Measurements from ENCODE around the gene TMEM37.

Gene TMEM37

DNA sequence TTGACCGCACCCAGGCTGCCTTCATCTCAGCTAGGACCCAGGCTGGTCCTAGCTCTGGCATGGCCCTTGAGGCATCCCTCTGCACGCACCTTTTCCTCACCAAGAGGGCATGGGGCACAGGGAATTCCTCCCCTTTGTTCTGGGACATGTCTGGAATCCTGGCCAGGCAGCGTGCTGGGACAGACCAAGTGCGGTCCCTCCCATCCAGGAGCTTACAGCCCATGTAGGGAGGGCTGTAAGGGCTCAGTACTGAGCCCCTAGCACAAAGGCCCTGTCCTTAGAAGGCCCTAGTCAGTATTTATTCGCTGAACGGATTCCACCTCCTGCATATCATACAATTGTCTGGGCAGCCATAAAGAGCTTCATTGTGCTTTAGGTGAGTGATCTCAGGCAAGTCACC is 3.0 kb downstream of the TMEM37 start:
- H3K36me3 ChIP-seq (ENCODE audit: control insufficient read depth, insufficient read depth, low read length) = no peaks in the 10 kb centered on the region
- H3K27me3 ChIP-seq (ENCODE audit: control insufficient read depth, insufficient read depth, low read length, poor library complexity, severe bottlenecking) = peaks cover 22% of the 10 kb centered on the region
- no peaks in the 10 kb centered on the region for H3K9me3 ChIP-seq (ENCODE audit: control insufficient read depth, low read length)
- WGBS, 2 experiments = 60 to 64% methylated on average over 6 of the region's 6 CpGs
- no peak overlapping the region for H3K27ac ChIP-seq (ENCODE audit: insufficient read depth, low read depth, low read length, poor library complexity, severe bottlenecking)
- H3K4me3 ChIP-seq (ENCODE audit: insufficient read depth, low read depth, low read length) = no peak overlapping the region
- peaks cover 14% of the 10 kb centered on the region for H3K4me1 ChIP-seq (ENCODE audit: control insufficient read depth, insufficient read depth, low read length)

DNA sequence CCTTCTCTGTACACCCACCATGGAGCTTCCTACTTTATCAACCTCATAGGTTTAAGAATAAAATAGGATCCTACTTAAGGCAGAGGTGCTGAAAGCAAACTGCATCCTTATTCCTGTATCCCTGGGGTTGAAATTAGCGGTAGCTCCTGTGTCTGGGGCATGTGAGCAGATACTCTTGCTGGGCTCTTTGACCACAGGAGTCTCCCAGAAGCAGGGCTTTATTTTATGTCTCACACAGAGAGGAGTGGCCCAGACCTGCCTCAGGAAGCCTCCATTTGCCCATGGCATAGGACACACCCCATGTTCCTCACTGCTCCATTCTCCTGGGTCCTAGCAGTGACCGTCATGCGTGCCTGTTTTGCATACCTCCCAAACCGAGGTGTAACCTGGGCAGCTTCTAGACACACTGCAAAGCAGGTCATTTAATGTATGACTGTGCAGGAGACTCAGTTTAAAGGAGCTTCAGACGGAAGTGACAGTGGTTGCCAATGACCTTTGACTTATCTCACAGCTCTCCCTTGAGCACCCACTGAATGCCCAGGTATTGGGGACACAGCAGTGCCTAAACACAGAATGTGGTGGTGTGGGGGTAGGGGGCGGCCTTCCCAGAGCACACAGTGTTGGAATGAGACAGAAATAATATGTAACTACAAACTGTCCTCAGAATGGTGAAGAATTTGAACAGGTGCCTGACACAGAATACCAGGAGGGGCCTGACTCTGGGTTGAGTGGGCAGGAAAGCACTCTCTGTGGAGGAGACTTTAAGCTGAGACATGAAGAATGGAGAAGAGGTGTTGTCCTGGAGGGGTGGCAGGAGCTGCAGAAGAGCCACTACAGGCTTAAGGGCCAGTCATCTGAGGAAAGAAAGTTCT is 3.7 kb downstream of the TMEM37 start:
- Histone ChIP-seq H3K27ac (ENCODE audit: insufficient read depth, low read depth, low read length, poor library complexity, severe bottlenecking) (no peak overlapping the region), H3K4me3 (ENCODE audit: insufficient read depth, low read depth, low read length) (no peak overlapping the region), H3K27me3 (ENCODE audit: control insufficient read depth, insufficient read depth, low read length, poor library complexity, severe bottlenecking) (peaks cover 21% of the 10 kb centered on the region), H3K4me1 (ENCODE audit: control insufficient read depth, insufficient read depth, low read length) (peaks cover 12% of the 10 kb centered on the region), H3K36me3 (ENCODE audit: control insufficient read depth, insufficient read depth, low read length) (no peaks in the 10 kb centered on the region), H3K9me3 (ENCODE audit: control insufficient read depth, low read length) (no peaks in the 10 kb centered on the region)
- WGBS, 2 experiments = 87 to 92% methylated on average over 6 of the region's 6 CpGs

DNA sequence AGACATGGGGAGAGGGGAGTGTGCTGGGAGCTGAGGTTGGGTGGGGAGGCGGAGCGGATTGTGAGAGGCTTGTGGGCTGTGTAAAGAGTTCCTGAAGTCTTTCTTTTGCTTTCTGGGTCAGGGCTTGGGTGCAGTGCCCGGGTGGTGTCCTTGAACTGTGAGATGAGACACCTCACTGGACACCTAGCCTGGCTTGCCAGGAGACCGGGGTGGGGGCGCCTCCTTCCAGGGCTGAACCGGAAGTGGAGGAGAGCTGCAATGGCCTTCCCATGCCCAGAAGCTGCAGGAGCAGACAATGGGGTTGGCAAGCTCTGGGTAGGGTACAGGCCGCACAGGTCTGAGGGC is 4.3 kb downstream of the TMEM37 start:
- H3K4me1 ChIP-seq (ENCODE audit: control insufficient read depth, insufficient read depth, low read length) = peaks cover 7% of the 10 kb centered on the region
- no peaks in the 10 kb centered on the region for H3K9me3 ChIP-seq (ENCODE audit: control insufficient read depth, low read length)
- no peaks in the 10 kb centered on the region for H3K36me3 ChIP-seq (ENCODE audit: control insufficient read depth, insufficient read depth, low read length)
- peaks cover 21% of the 10 kb centered on the region for H3K27me3 ChIP-seq (ENCODE audit: control insufficient read depth, insufficient read depth, low read length, poor library complexity, severe bottlenecking)
- WGBS, 2 experiments = 88 to 91% methylated on average over 7 of the region's 7 CpGs
- no peak overlapping the region for H3K4me3 ChIP-seq (ENCODE audit: insufficient read depth, low read depth, low read length)
- H3K27ac ChIP-seq (ENCODE audit: insufficient read depth, low read depth, low read length, poor library complexity, severe bottlenecking) = no peak overlapping the region

DNA sequence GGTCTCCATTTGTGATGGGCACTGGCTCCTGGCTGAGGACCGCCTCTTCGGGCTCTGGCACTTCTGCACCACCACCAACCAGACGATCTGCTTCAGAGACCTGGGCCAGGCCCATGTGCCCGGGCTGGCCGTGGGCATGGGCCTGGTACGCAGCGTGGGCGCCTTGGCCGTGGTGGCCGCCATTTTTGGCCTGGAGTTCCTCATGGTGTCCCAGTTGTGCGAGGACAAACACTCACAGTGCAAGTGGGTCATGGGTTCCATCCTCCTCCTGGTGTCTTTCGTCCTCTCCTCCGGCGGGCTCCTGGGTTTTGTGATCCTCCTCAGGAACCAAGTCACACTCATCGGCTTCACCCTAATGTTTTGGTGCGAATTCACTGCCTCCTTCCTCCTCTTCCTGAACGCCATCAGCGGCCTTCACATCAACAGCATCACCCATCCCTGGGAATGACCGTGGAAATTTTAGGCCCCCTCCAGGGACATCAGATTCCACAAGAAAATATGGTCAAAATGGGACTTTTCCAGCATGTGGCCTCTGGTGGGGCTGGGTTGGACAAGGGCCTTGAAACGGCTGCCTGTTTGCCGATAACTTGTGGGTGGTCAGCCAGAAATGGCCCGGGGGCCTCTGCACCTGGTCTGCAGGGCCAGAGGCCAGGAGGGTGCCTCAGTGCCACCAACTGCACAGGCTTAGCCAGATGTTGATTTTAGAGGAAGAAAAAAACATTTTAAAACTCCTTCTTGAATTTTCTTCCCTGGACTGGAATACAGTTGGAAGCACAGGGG is 5.5 kb downstream of the TMEM37 start:
- Histone ChIP-seq H3K9me3 (ENCODE audit: control insufficient read depth, low read length) (no peaks in the 10 kb centered on the region), H3K4me1 (ENCODE audit: control insufficient read depth, insufficient read depth, low read length) (peaks cover 2% of the 10 kb centered on the region), H3K27ac (ENCODE audit: insufficient read depth, low read depth, low read length, poor library complexity, severe bottlenecking) (no peak overlapping the region), H3K27me3 (ENCODE audit: control insufficient read depth, insufficient read depth, low read length, poor library complexity, severe bottlenecking) (peaks cover 14% of the 10 kb centered on the region), H3K36me3 (ENCODE audit: control insufficient read depth, insufficient read depth, low read length) (no peaks in the 10 kb centered on the region), H3K4me3 (ENCODE audit: insufficient read depth, low read depth, low read length) (no peak overlapping the region)
- WGBS, 2 experiments = 94 to 95% methylated on average over 22 of the region's 22 CpGs

DNA sequence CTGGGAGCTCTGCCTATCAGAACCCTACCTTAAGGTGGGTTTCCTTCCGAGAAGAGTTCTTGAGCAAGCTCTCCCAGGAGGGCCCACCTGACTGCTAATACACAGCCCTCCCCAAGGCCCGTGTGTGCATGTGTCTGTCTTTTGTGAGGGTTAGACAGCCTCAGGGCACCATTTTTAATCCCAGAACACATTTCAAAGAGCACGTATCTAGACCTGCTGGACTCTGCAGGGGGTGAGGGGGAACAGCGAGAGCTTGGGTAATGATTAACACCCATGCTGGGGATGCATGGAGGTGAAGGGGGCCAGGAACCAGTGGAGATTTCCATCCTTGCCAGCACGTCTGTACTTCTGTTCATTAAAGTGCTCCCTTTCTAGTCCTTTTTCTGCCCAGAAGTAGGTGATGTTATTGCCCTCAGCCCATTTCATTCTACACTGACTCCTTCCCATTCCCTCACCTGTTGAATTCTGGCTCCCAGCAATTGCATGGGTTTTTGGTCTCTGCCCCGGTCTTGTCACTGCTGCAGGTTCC is 6.5 kb downstream of the TMEM37 start:
- Histone ChIP-seq H3K27ac (ENCODE audit: insufficient read depth, low read depth, low read length, poor library complexity, severe bottlenecking) (no peak overlapping the region), H3K36me3 (ENCODE audit: control insufficient read depth, insufficient read depth, low read length) (no peaks in the 10 kb centered on the region), H3K9me3 (ENCODE audit: control insufficient read depth, low read length) (no peaks in the 10 kb centered on the region), H3K4me3 (ENCODE audit: insufficient read depth, low read depth, low read length) (no peak overlapping the region), H3K4me1 (ENCODE audit: control insufficient read depth, insufficient read depth, low read length) (no peaks in the 10 kb centered on the region), H3K27me3 (ENCODE audit: control insufficient read depth, insufficient read depth, low read length, poor library complexity, severe bottlenecking) (peaks cover 4% of the 10 kb centered on the region)
- 89 to 94% methylated on average over 6 of the region's 6 CpGs for WGBS, 2 experiments

DNA sequence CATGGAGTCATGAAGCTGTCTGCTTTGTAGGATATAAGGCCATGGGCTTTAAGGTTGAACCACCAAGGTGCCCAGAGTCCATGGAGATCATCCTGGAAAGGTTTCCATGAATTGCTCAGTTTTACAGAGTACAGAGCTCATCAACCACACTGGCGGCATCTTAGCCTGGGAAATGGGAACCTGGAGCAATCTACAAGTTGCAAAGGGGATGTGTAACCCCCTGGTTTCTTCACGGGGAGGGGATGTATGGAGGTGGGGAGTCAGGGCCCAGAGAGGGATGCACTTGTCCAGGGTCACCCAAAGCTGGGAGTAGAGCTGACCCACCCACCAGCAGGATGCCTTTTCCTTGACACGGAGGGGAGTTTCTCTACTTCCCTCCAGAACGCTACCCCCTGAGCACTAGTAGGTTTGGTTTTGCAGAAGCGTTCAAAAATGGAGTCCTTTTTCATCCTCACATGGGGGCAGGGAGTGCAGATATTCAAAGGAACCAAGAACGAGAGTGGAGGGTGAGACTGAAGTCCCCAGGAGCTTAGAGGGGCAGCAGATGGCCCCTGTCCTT is 7.2 kb downstream of the TMEM37 start:
- Histone ChIP-seq H3K4me1 (ENCODE audit: control insufficient read depth, insufficient read depth, low read length) (no peaks in the 10 kb centered on the region), H3K4me3 (ENCODE audit: insufficient read depth, low read depth, low read length) (no peak overlapping the region), H3K27me3 (ENCODE audit: control insufficient read depth, insufficient read depth, low read length, poor library complexity, severe bottlenecking) (no peaks in the 10 kb centered on the region), H3K27ac (ENCODE audit: insufficient read depth, low read depth, low read length, poor library complexity, severe bottlenecking) (no peak overlapping the region), H3K36me3 (ENCODE audit: control insufficient read depth, insufficient read depth, low read length) (no peaks in the 10 kb centered on the region), H3K9me3 (ENCODE audit: control insufficient read depth, low read length) (no peaks in the 10 kb centered on the region)
- 93 to 94% methylated on average over 6 of the region's 6 CpGs for WGBS, 2 experiments

DNA sequence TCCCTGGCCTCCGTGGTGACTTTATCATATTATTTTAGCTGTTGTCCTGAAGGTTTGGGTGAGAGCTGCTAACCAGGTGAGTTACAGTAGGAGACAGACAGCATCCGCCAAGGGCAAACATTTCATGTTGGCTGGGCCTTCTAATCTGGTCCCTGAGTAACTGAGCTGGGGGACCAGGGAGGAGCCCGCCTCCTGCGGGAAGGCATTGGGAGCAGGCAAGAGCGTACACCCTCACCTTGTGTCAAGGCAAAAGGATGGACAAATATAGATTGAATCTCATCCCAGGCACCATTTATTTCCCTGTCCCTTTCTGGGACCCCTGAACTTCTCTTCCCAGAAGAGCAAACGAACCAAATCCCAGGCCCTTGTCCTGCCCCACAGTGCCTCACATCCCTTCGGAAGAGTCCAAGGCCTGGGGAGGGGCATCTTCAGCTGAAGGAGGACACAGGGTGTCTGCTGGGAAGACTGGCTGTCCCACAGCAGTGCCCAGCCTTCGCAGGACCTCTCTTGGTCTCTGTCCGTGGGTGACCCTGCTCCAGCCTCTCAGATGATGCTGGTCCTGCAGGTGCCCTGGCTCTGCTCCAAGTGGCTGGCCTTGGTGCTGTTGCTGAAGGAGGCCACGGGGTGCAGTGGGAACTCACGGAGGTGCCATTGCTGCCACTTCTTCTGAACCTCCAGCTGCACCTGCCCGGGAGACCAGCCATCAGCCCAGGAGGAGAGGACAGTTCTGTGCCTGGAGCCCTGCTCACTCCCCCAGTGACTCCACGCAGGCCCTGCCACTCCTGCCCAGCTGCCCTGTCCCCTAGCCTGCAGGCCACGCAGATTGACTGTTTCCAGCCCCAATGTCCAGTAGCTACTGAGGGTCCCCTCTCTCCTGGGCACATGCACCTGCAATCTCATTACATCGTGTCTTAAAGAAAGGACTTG is 8.2 kb downstream of the TMEM37 start:
- WGBS, 2 experiments = 91% methylated on average over 15 of the region's 15 CpGs
- no peaks in the 10 kb centered on the region for H3K27me3 ChIP-seq (ENCODE audit: control insufficient read depth, insufficient read depth, low read length, poor library complexity, severe bottlenecking)
- no peak overlapping the region for H3K4me3 ChIP-seq (ENCODE audit: insufficient read depth, low read depth, low read length)
- H3K4me1 ChIP-seq (ENCODE audit: control insufficient read depth, insufficient read depth, low read length) = no peaks in the 10 kb centered on the region
- no peaks in the 10 kb centered on the region for H3K9me3 ChIP-seq (ENCODE audit: control insufficient read depth, low read length)
- no peak overlapping the region for H3K27ac ChIP-seq (ENCODE audit: insufficient read depth, low read depth, low read length, poor library complexity, severe bottlenecking)
- no peaks in the 10 kb centered on the region for H3K36me3 ChIP-seq (ENCODE audit: control insufficient read depth, insufficient read depth, low read length)

DNA sequence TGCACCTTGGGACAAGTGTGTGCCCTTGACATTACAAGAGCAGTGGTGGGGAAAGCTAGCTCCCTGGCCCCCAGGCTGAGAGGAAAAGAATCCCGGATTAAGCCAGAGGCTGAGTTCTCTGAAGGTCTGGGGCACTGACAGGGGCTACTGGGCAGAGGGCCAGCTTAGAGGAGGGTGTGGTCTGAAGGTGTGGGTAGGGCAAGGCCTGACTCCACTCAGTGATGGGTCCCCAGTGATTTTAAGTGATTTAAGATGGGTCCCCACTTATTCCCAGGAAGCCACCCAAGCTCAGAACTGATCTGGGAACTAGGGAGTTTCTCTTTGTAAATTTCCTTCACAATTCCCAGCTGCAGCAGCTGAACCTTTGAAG is 8.8 kb downstream of the TMEM37 start:
- H3K27me3 ChIP-seq (ENCODE audit: control insufficient read depth, insufficient read depth, low read length, poor library complexity, severe bottlenecking) = no peaks in the 10 kb centered on the region
- WGBS, 2 experiments = 92 to 94% methylated on average over 1 of the region's 1 CpG
- H3K4me1 ChIP-seq (ENCODE audit: control insufficient read depth, insufficient read depth, low read length) = no peaks in the 10 kb centered on the region
- no peaks in the 10 kb centered on the region for H3K36me3 ChIP-seq (ENCODE audit: control insufficient read depth, insufficient read depth, low read length)
- no peak overlapping the region for H3K27ac ChIP-seq (ENCODE audit: insufficient read depth, low read depth, low read length, poor library complexity, severe bottlenecking)
- H3K4me3 ChIP-seq (ENCODE audit: insufficient read depth, low read depth, low read length) = no peak overlapping the region
- no peaks in the 10 kb centered on the region for H3K9me3 ChIP-seq (ENCODE audit: control insufficient read depth, low read length)

DNA sequence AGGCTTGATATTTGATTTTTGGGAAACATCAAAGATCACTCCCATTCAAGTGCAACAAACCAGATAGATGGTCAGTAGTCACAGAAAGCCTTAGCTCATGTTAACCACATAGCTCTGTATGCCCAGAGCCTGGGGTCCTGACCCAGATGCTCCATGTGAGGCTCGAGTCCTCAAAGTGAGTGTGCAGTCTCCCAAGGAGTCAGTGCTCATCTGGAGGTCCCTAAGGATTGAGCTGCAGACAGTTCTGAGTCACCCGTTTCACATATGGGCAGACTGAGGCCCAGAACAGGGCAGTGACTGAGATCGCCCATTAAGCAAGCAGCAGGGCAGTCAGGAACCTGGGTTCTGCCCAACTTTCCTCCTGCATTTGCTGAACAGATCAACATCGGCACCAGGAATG is 9.2 kb downstream of the TMEM37 start:
- no peaks in the 10 kb centered on the region for H3K4me1 ChIP-seq (ENCODE audit: control insufficient read depth, insufficient read depth, low read length)
- H3K27ac ChIP-seq (ENCODE audit: insufficient read depth, low read depth, low read length, poor library complexity, severe bottlenecking) = no peak overlapping the region
- 93% methylated on average over 4 of the region's 4 CpGs for WGBS, 2 experiments
- no peaks in the 10 kb centered on the region for H3K27me3 ChIP-seq (ENCODE audit: control insufficient read depth, insufficient read depth, low read length, poor library complexity, severe bottlenecking)
- H3K4me3 ChIP-seq (ENCODE audit: insufficient read depth, low read depth, low read length) = no peak overlapping the region
- H3K9me3 ChIP-seq (ENCODE audit: control insufficient read depth, low read length) = no peaks in the 10 kb centered on the region
- H3K36me3 ChIP-seq (ENCODE audit: control insufficient read depth, insufficient read depth, low read length) = no peaks in the 10 kb centered on the region

Data from ectodermal cell (in vitro differentiated cells).